Osteocyte (in vitro differentiated cells): ENCODE results near the gene PFKFB1. TPM values are rescaled to one million over a fixed set of nuclear protein-coding genes. Genes with fewer than 3 reads are reported as not detected.

Experiments used
- DNase-seq: peaks from one replicate; pipeline ENCODE4 v3.0.0; 2021; ENCODE audit warnings: mixed read lengths; ENCODE audit not compliant: unreplicated experiment; ENCODE audit errors: extremely low spot score
- H3K27ac Mint-ChIP-seq: one replicate; pipeline ENCODE4 v1.8.0; 2021; ENCODE audit warnings: mild to moderate bottlenecking, mixed read lengths; ENCODE audit not compliant: unreplicated experiment
- H3K27me3 Mint-ChIP-seq: one replicate; pipeline ENCODE4 v1.8.0; 2021; ENCODE audit warnings: mixed read lengths; ENCODE audit not compliant: unreplicated experiment
- H3K36me3 Mint-ChIP-seq: one replicate; pipeline ENCODE4 v1.8.0; 2021; ENCODE audit warnings: mixed read lengths; ENCODE audit not compliant: unreplicated experiment
- H3K4me1 Mint-ChIP-seq: one replicate; pipeline ENCODE4 v1.8.0; 2021; ENCODE audit warnings: mixed read lengths; ENCODE audit not compliant: unreplicated experiment
- H3K4me3 Mint-ChIP-seq: one replicate; pipeline ENCODE4 v1.8.0; 2021; ENCODE audit warnings: mild to moderate bottlenecking, moderate library complexity, mixed read lengths; ENCODE audit not compliant: unreplicated experiment
- H3K9me3 Mint-ChIP-seq: one replicate; pipeline ENCODE4 v1.8.0; 2021; ENCODE audit warnings: mixed read lengths; ENCODE audit not compliant: unreplicated experiment
- total RNA-seq: library from RNA; stranded (reverse); gene quantifications from 2 replicates; pipeline ENCODE4 v1.2.1, GENCODE V29; 2021
- TF ChIP-seq, protein P1 (sequence below): fragments of 200-600 bp; sonication (generic); IDR thresholded peaks from 2 replicates; pipeline ENCODE4 v1.5.0; 2021; ENCODE audit warnings: antibody characterized with exemption, mild to moderate bottlenecking, moderate library complexity

Gene PFKFB1
- total RNA-seq, 1 donor from 2014 or later: not detected

GRCh38 chrX:55029291-55029690, 35.3 kb upstream of the PFKFB1 start:
- Mint-ChIP-seq H3K27ac (no peak overlapping the region), H3K4me1 (no peaks in the 10 kb centered on the region), H3K36me3 (no peaks in the 10 kb centered on the region), H3K9me3 (peaks cover 5% of the 10 kb centered on the region), H3K27me3 (no peaks in the 10 kb centered on the region), H3K4me3 (no peak overlapping the region)
- no peak for DNase-seq
- TF ChIP-seq, protein P1, sequence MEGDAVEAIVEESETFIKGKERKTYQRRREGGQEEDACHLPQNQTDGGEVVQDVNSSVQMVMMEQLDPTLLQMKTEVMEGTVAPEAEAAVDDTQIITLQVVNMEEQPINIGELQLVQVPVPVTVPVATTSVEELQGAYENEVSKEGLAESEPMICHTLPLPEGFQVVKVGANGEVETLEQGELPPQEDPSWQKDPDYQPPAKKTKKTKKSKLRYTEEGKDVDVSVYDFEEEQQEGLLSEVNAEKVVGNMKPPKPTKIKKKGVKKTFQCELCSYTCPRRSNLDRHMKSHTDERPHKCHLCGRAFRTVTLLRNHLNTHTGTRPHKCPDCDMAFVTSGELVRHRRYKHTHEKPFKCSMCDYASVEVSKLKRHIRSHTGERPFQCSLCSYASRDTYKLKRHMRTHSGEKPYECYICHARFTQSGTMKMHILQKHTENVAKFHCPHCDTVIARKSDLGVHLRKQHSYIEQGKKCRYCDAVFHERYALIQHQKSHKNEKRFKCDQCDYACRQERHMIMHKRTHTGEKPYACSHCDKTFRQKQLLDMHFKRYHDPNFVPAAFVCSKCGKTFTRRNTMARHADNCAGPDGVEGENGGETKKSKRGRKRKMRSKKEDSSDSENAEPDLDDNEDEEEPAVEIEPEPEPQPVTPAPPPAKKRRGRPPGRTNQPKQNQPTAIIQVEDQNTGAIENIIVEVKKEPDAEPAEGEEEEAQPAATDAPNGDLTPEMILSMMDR: no peak

- Mint-ChIP-seq H3K27ac (no peak overlapping the region), H3K36me3 (no peaks in the 10 kb centered on the region), H3K4me1 (no peaks in the 10 kb centered on the region), H3K4me3 (no peak overlapping the region), H3K9me3 (peaks cover 5% of the 10 kb centered on the region), H3K27me3 (no peaks in the 10 kb centered on the region)
- TF ChIP-seq, protein P1: no peak
- DNase-seq: no peak
Measured at GRCh38 chrX:55028611-55029010, 34.6 kb upstream of the PFKFB1 start.

- Mint-ChIP-seq H3K27ac (no peak overlapping the region), H3K4me3 (no peak overlapping the region), H3K9me3 (peaks cover 5% of the 10 kb centered on the region), H3K4me1 (no peaks in the 10 kb centered on the region), H3K36me3 (no peaks in the 10 kb centered on the region), H3K27me3 (no peaks in the 10 kb centered on the region)
- no peak for DNase-seq
- TF ChIP-seq, protein P1: no peak
Measured at GRCh38 chrX:55028040-55028439, 34.1 kb upstream of the PFKFB1 start.

DNA sequence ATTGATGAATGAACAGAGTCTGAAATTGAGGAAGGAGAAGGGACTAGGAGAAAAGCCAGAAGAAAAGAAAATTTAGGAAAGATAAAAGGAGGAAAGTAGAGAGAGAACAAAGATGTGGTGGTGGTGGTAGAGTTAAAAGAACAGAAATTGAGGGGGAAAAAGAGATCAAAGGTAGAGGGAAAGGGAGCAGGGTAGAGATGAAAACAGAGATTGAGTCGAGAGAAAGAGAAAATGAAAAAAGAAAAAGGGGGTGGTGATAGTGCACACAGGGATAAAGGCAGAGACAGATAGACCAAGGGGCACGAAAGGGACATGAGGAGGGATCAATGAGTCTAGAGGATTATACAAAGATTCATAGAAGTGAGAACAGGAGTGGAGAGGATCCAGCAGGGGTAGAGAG, 32.9 kb upstream of the PFKFB1 start:
- Mint-ChIP-seq H3K4me3 (no peak overlapping the region), H3K9me3 (peaks cover 5% of the 10 kb centered on the region), H3K27me3 (no peaks in the 10 kb centered on the region), H3K36me3 (no peaks in the 10 kb centered on the region), H3K4me1 (no peaks in the 10 kb centered on the region), H3K27ac (no peak overlapping the region)
- DNase-seq: no peak
- TF ChIP-seq, protein P1: no peak

GRCh38 chrX:55026143-55026542, 32.2 kb upstream of the PFKFB1 start:
- TF ChIP-seq, protein P1: no peak
- Mint-ChIP-seq H3K27ac (no peak overlapping the region), H3K27me3 (no peaks in the 10 kb centered on the region), H3K9me3 (peaks cover 7% of the 10 kb centered on the region), H3K4me3 (no peak overlapping the region), H3K4me1 (no peaks in the 10 kb centered on the region), H3K36me3 (no peaks in the 10 kb centered on the region)
- DNase-seq: no peak
